H54 (cell line): ENCODE measurements around the gene OSBPL3.

Experiments used
- DNase-seq: peaks from one replicate; pipeline ENCODE4 v3.0.0; 2011; ENCODE audit warnings: low spot score, mixed read lengths; ENCODE audit not compliant: insufficient read length
- FAIRE-seq: peaks from 3 replicates; lab custom pipeline; 2011; peaks lifted over from hg19 to GRCh38; lab: Jason Lieb, UNC
- POLR2A ChIP-seq: IDR thresholded peaks from 2 replicates; pipeline ENCODE4 v1.6.1; 2011; ENCODE audit warnings: low read depth, mild to moderate bottlenecking, low read length

Gene OSBPL3

DNA sequence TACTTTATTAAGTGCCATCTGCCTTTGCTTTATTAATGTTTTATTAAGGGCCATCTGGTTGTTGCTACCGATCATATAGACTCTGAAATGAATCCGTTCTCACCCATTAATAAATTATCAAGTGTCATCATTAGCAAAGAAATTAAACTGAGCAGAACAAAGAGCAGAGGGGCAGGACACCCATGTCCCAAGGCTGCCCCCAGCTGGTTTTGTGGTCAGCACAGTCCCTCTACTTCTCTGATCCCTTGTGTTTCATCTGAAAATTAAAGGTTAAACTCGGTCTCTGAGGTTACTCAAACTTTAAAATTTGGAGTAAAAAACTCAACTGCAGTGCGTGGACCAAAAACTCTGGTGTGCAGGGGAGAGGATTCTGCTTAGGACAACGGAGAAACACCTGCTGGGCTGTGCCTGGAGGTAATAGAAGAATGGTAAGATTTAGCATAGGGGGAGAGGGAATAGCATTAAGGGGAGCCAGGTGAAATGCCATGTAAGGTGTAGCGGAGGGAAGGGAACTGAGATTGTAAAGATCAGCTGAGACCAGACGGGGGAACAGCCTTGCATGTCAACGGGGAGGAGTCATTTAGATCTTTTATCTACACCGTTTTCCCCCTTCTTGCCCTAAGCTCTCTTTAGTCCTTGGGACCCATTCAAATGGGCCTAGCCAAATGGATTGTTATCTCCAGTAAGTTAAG is 212.0 kb downstream of the OSBPL3 start:
- TF ChIP-seq POLR2A = no peak
- FAIRE-seq (no peak), DNase-seq (no peak)

GRCh38 chr7:24764972-24765744 is 214.8 kb downstream of the OSBPL3 start:
- DNase-seq = no peak
- FAIRE-seq = no peak
- TF ChIP-seq POLR2A = no peak

DNA sequence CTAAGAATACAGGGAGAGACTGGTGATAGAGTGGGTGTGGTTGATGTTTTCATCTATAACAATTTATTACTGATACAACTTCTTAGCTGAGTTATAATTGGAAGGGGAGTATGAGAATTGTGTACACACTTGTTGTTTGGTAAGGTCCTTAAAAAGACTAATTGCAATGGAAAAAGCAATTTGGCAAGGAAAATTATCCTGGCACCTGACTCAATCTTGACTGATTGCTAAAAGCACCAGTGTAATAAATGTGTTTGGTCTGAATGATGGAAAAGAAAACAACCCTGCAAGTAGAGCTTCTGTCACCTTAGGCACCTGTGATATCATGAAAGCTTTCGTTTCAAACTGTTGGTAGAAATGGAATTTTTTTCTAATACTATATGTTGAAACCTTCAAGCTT is 216.0 kb downstream of the OSBPL3 start:
- FAIRE-seq (no peak), DNase-seq (no peak)
- TF ChIP-seq POLR2A = no peak

DNA sequence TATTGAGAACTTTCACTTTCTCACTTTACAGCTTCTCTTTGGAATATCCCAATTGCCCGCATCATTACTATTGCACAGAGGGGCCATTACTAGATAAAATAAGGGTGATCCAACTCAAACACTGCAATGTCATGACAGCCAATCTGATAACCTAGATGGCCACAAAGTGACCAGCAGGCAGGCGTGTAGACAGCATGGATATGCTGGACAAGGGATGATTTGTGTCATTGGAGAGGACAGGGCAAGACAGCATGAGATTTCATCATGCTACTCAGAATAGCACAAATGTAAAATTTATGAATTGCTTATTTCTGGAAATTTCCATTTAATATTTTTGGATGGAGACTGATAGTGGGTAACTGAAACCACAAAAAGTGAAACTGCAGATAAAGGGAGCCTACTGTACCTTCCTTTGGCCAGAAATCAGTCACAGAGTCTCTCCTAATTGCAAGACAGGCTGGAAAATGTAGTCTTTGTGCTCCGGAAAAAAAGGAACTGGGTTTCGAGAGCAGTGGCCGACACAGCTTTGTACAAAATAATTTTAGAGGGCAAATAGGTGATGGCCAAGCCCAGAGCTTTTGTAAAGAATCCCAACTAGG is 216.6 kb downstream of the OSBPL3 start:
- DNase-seq (no peak), FAIRE-seq (no peak)

GRCh38 chr7:24762771-24763170 is 217.2 kb downstream of the OSBPL3 start:
- FAIRE-seq = no peak
- DNase-seq = no peak
- no peak for TF ChIP-seq POLR2A

More for the DNA sequence above, 216.6 kb downstream of the OSBPL3 start:
- TF ChIP-seq POLR2A = no peak

- FAIRE-seq (no peak), DNase-seq (no peak)
- TF ChIP-seq POLR2A = no peak
Observed at GRCh38 chr7:24760968-24761367, 219.0 kb downstream of the OSBPL3 start.

DNA sequence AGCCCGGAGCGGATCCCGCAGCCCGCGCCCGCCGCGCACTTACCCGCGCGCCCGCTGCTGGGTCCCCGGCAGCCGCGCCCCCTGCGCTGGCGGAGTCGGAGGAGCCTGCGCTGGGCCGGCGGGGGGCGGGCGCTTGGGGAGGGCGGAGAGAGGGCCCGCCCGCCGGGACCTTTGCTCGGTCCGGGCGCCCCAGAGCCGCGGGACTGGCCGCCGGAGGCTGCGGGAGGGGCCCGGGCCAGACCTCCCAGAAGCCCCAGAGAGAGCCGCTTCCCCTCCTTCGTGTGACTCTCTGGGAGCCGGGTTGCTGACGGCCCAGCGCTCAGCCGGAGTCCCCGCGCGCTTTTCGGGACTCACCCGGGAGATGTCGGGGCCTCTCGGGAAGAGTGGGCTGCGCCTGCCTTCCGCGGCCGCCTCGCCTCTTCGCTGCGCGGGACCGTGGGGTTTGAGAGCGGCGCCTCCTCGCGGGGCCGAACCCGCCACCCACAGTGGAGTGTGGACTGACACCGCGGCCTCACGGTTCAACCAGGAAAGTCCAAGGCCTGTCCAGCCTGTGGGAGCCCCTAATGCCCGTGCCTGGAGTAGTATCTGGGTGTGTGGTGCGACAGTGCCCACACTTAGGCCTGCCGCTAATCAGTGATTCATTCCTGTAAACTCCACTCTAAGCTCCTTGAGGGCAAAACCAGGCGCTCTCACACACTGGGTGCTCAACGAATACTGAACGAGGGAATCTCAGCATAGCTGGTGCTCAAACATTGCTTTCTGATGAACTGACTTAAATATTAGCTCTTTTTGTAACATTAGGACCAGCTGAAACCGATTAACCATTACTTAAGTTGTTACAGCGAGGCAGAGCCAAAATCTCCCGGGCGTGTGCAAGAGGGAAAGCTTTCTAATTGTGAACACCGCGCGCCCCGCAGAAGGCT is 222.4 kb downstream of the OSBPL3 start, which contains the start of gene GSDME:
GSDME (minus strand) TSS at position 112 of the 923 bp plus-strand sequence. CDS start 7,690 bp downstream, outside the sequence.
- peak; percentile 58 for TF ChIP-seq POLR2A
- FAIRE-seq = no peak
- peak; percentile 87 for DNase-seq

DNA sequence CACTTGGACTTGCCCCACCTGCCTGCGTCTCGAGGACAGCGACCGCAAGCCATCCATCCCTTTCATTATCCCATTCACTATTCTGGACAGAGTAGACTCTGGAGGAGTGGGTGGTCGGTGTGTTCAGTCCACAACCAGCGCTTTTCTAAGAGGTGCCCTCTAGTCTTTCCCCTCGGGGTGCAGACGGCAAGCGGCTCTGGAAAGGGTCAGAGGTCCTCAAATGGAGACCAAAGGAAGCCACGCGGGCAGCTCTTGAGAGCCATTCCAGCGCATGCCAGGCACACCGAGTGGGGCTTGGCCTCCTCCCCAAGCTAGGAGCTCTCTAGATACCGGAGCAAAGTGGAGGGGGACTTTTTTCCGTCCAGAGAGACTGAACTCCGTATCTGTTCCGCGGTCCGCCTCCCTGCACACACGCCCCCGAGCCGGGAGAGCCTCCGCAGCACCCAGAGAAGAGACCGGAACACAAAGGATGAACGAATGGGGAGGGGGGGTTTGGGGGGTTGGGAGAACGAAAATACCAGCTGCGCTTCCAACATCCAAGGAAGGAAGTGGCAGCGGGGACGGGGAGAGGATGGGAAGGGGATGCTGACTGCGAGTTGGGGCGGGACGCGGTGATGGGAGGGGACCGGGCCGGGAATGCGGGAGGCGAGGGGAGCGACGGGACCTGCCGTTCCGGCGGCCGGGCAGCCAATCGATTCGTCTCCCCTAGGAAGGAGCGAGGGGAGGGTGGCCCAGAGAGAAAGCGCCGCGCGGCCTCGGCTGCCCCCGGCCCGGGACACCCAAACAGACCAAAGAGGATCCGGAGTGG is 223.2 kb downstream of the OSBPL3 start:
- TF ChIP-seq POLR2A = no peak; the same call in 1 of the 2 replicates
- peak; percentile 75 for DNase-seq
- no peak for FAIRE-seq

- peak; percentile 84 for DNase-seq
- TF ChIP-seq POLR2A = no peak
- FAIRE-seq = peak; percentile 53
Observed at GRCh38 chr7:24755541-24756407, 224.2 kb downstream of the OSBPL3 start.

- no peak for DNase-seq
- no peak for FAIRE-seq
- no peak for TF ChIP-seq POLR2A
Observed at GRCh38 chr7:24754906-24755506, 225.0 kb downstream of the OSBPL3 start.

DNA sequence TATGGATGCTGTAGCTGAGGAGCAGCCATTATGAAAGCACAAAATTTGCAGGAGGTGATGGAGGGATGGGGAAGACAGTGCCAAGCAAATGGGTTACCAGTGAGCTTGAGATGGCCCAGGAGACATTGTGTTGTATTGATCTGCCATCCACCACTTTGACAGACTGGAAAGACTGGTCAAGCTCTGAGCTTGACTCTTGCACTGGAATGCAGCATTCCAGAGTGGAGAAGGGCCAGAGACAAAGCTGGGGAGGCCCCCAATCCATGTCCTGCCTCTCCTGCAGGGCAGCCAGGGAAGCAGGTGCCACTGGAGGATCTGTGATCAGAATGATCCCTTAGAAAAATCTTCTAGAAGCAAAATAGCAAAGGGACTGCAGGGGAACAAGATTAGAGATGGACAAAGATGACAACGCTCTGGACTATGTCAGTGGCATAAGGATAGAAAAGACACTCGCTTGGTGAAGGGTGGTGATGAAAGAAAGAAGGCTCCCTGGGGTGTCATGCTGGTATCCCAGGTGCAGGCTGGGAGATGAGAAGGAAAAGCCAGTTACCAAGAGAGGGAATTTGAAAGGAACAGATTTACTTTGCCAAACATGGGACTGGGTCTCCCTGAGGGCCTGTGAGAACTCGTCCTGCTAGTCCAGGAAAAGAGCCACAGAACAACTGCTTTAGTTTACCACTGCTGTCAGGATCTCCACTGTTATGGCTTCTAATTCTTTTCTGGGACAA is 227.7 kb downstream of the OSBPL3 start:
- DNase-seq = no peak
- no peak for FAIRE-seq
- TF ChIP-seq POLR2A = no peak
